ENCODE measurements around the gene TMCO6.
"Not testable (repeated sequence)": the region's sequence is repeated elsewhere in the genome, so short reads cannot be mapped to it uniquely, and the experiment has no call there.

Gene TMCO6

GRCh38 chr5:140639148-140639981 is at the start of gene TMCO6:
TSS of gene TMCO6 (plus strand) at chr5:140639451. CDS start at chr5:140639528, 77 bp downstream.
- peak; percentile 97 for DNase-seq (ENCODE audit: low read depth)

- DNase-seq (ENCODE audit: low read depth): no peak
Observed at GRCh38 chr5:140590861-140591260, 48.4 kb upstream of the TMCO6 start.

- DNase-seq (ENCODE audit: low read depth): no peak
Observed at GRCh38 chr5:140591747-140592372, 47.4 kb upstream of the TMCO6 start.

GRCh38 chr5:140593070-140593469 is 46.2 kb upstream of the TMCO6 start:
- DNase-seq (ENCODE audit: low read depth): not testable (repeated sequence)

- no peak for DNase-seq (ENCODE audit: low read depth)
Observed at GRCh38 chr5:140594169-140594568, 45.1 kb upstream of the TMCO6 start.

GRCh38 chr5:140595538-140596300 is 43.5 kb upstream of the TMCO6 start:
- DNase-seq (ENCODE audit: low read depth): no peak

- DNase-seq (ENCODE audit: low read depth): no peak
Observed at GRCh38 chr5:140596321-140596741, 42.9 kb upstream of the TMCO6 start.

- no peak for DNase-seq (ENCODE audit: low read depth)
Observed at GRCh38 chr5:140598836-140599235, 40.4 kb upstream of the TMCO6 start.

- DNase-seq (ENCODE audit: low read depth): no peak
Observed at GRCh38 chr5:140600096-140600495, 39.2 kb upstream of the TMCO6 start.

- DNase-seq (ENCODE audit: low read depth): no peak
Observed at GRCh38 chr5:140602147-140602546, 37.1 kb upstream of the TMCO6 start.

- DNase-seq (ENCODE audit: low read depth): not testable (repeated sequence)
Observed at GRCh38 chr5:140603446-140603698, 35.9 kb upstream of the TMCO6 start.

- DNase-seq (ENCODE audit: low read depth): no peak
Observed at GRCh38 chr5:140603734-140604133, 35.5 kb upstream of the TMCO6 start.

GRCh38 chr5:140605879-140606278 is 33.4 kb upstream of the TMCO6 start:
- DNase-seq (ENCODE audit: low read depth): no peak

GRCh38 chr5:140607031-140607430 is 32.2 kb upstream of the TMCO6 start:
- DNase-seq (ENCODE audit: low read depth): no peak

GRCh38 chr5:140608722-140609121 is 30.5 kb upstream of the TMCO6 start:
- no peak for DNase-seq (ENCODE audit: low read depth)

GRCh38 chr5:140609126-140609525 is 30.1 kb upstream of the TMCO6 start:
- no peak for DNase-seq (ENCODE audit: low read depth)

- no peak for DNase-seq (ENCODE audit: low read depth)
Observed at GRCh38 chr5:140611020-140611521, 28.2 kb upstream of the TMCO6 start.

GRCh38 chr5:140622301-140622700 is 16.9 kb upstream of the TMCO6 start:
- DNase-seq (ENCODE audit: low read depth): no peak

GRCh38 chr5:140623061-140623460 is 16.2 kb upstream of the TMCO6 start:
- not testable (repeated sequence) for DNase-seq (ENCODE audit: low read depth)

- DNase-seq (ENCODE audit: low read depth): not testable (repeated sequence)
Observed at GRCh38 chr5:140624886-140625285, 14.4 kb upstream of the TMCO6 start.

GRCh38 chr5:140627972-140628371 is 11.3 kb upstream of the TMCO6 start:
- DNase-seq (ENCODE audit: low read depth): no peak

- DNase-seq (ENCODE audit: low read depth): no peak
Observed at GRCh38 chr5:140628711-140629110, 10.5 kb upstream of the TMCO6 start.
